GM12878 (cell line): ENCODE measurements around the gene IMMT. TPM values are rescaled to one million over a fixed set of nuclear protein-coding genes. Genes with fewer than 3 reads are reported as not detected.

Experiments used
- CBX3 ChIP-seq: fragments of 200-600 bp; sonication (generic); IDR thresholded peaks from 2 replicates; pipeline ENCODE4 v1.6.1; 2016; ENCODE audit warnings: low read depth, borderline replicate concordance
- CHD1 ChIP-seq: IDR thresholded peaks from 2 replicates; pipeline ENCODE4 v1.6.1; 2012; ENCODE audit warnings: low read depth, low read length, improper control_type of control experiment
- CUX1 ChIP-seq: IDR thresholded peaks from 2 replicates; pipeline ENCODE4 v1.6.1; 2012; ENCODE audit warnings: improper control_type of control experiment, low read depth, low read length; ENCODE audit not compliant: insufficient replicate concordance
- E4F1 ChIP-seq: fragments of 450-650 bp; IDR thresholded peaks from 2 replicates; pipeline ENCODE4 v1.6.1; 2018; ENCODE audit warnings: borderline replicate concordance, mild to moderate bottlenecking; ENCODE audit not compliant: partially characterized antibody
- HDAC2 ChIP-seq: fragments of 200-600 bp; sonication (generic); IDR thresholded peaks from 2 replicates; pipeline ENCODE4 v1.6.1; 2017
- HDAC6 ChIP-seq: fragments of 200-600 bp; sonication (generic); IDR thresholded peaks from one replicate; pipeline ENCODE4 v1.8.0; 2017; ENCODE audit warnings: antibody characterized with exemption; ENCODE audit not compliant: unreplicated experiment
- NFIC ChIP-seq: IDR thresholded peaks from 2 replicates; pipeline ENCODE4 v1.6.1; 2012; ENCODE audit warnings: low read depth, mild to moderate bottlenecking, inconsistent platforms, low read length, moderate library complexity
- PAX5 ChIP-seq: IDR thresholded peaks from 2 replicates; pipeline ENCODE4 v1.6.1; 2011; ENCODE audit warnings: low read depth, low read length, borderline replicate concordance
- POLR2AphosphoS2 ChIP-seq: IDR thresholded peaks from 2 replicates; pipeline ENCODE4 v1.6.1; 2011; ENCODE audit warnings: low read depth, mild to moderate bottlenecking, low read length, improper control_type of control experiment, moderate library complexity
- RCOR1 ChIP-seq: conservative IDR thresholded peaks from 2 replicates; pipeline ENCODE4 v1.6.1; 2012; ENCODE audit warnings: low read depth, low read length, improper control_type of control experiment
- SMC3 ChIP-seq: IDR thresholded peaks from 2 replicates; pipeline ENCODE4 v1.6.1; 2011; ENCODE audit warnings: low read length, improper control_type of control experiment, borderline replicate concordance
- SPI1 ChIP-seq: IDR thresholded peaks from 2 replicates; pipeline ENCODE4 v1.6.1; 2011; ENCODE audit warnings: low read depth, mild to moderate bottlenecking, low read length, moderate library complexity, borderline replicate concordance; ENCODE audit not compliant: insufficient read depth
- TBL1XR1 ChIP-seq: IDR thresholded peaks from 2 replicates; pipeline ENCODE4 v1.6.1; 2012; ENCODE audit warnings: low read depth, low read length, improper control_type of control experiment
- polyA plus RNA-seq, 11 experiments: library from polyadenylated mRNA; depleted of rRNA in 4 of 11; unstranded in 6 of 11; stranded (reverse) in 5 of 11; fragments of >200 nt; fragmentation: Nextera tagmentation in 4 of 11; fragmentation: Illumina TruSeq in 1 of 11; extraction: Ambion mirVana in 4 of 11; extraction: Trizol in 1 of 11; gene quantifications; 1 replicate in 1 of 11; 2 replicates in 10 of 11; pipeline versions ENCODE4 v1.2.1 to v1.2.3, GENCODE V29; 2011 to 2016; ENCODE audit warnings: inconsistent platforms in 2 of 11, missing spikeins in 2 of 11, low read depth in 1 of 11
- total RNA-seq, 4 experiments: library from RNA; depleted of rRNA in 3 of 4; stranded (reverse); fragments of >200 nt in 3 of 4; fragmentation: Illumina TruSeq in 1 of 4; extraction: Trizol in 1 of 4; gene quantifications; 2 replicates each; pipeline versions ENCODE4 v1.2.1 to v1.2.3, GENCODE V29; 2013 to 2021

Gene IMMT
- total and polyA plus RNA-seq, 10 of the 15 experiments (the other 5 are each of a cell fraction or from before 2014, with no cell fraction given) = 78.4 to 149 (median 98.7) TPM

DNA sequence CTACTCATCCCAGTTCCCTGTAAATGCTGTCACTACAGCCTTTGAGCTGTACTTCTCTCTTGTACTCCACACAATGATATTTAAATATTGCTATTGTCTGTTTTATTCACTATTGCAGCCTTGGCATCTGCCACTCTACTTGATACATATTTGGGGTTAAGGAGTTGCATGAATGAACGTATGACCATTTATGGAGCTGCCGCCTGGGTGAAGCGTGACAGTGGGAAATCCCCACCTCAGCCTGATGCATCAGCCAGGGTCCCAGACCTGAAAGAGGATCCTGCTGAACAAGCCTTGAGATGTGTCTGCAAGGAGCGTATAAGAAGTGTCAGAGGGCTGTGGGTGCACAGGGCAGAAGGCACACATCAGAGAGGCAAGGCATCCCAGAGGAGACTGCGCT is 43.1 kb upstream of the IMMT start (continued):
- TF ChIP-seq CHD1 = no peak
- TF ChIP-seq SPI1 = peak; percentile 22; the same call in 1 of the 2 replicates
- no peak for TF ChIP-seq HDAC6
- no peak for TF ChIP-seq POLR2AphosphoS2
- no peak for TF ChIP-seq HDAC2
- TF ChIP-seq CBX3 = no peak
- TF ChIP-seq RCOR1 = no peak
- TF ChIP-seq SMC3 = no peak
- TF ChIP-seq CUX1 = no peak
- TF ChIP-seq TBL1XR1 = no peak
- TF ChIP-seq E4F1 = no peak
- TF ChIP-seq PAX5 = 0 out of 2 replicates have a peak, but pooled peaks have one; percentile 37
- peak; percentile 25; the same call in 1 of the 2 replicates for TF ChIP-seq NFIC
